Measurements from ENCODE around the gene CD83. TPM values are rescaled to one million over a fixed set of nuclear protein-coding genes. Genes with fewer than 3 reads are reported as not detected.
A peak's percentile ranks its signal among the peaks of the same experiment; 100 is the strongest.

Gene CD83
- polyA plus RNA-seq, 6 donors from 2014 or later, result 57.0 to 622 (median 209) TPM

GRCh38 chr6:14082771-14083170 lies 34.8 kb upstream of the CD83 start:
- H3K27me3 Mint-ChIP-seq, result no peaks in the 10 kb centered on the region
- no peak overlapping the region for H3K4me3 Mint-ChIP-seq
- DNase-seq (no peak), ATAC-seq (ENCODE audit: low read depth in 2 of 2) (no peak)
- H3K9me3 Mint-ChIP-seq, result no peaks in the 10 kb centered on the region
- H3K36me3 Mint-ChIP-seq, result no peaks in the 10 kb centered on the region
- peaks cover 32 to 77% (median 32%) of the 10 kb centered on the region in 3 donors for H3K4me1 Mint-ChIP-seq
- H3K27ac Mint-ChIP-seq, result peak overlapping the region in 1 of 6 donors; percentile 42

GRCh38 chr6:14083262-14083661 lies 34.3 kb upstream of the CD83 start:
- ATAC-seq (ENCODE audit: low read depth in 2 of 2) (no peak), DNase-seq (no peak)
- H3K27me3 Mint-ChIP-seq, result no peaks in the 10 kb centered on the region
- no peaks in the 10 kb centered on the region for H3K36me3 Mint-ChIP-seq
- no peak overlapping the region for H3K27ac Mint-ChIP-seq
- H3K4me3 Mint-ChIP-seq, result no peak overlapping the region
- H3K4me1 Mint-ChIP-seq, result peaks cover 27 to 75% (median 30%) of the 10 kb centered on the region in 3 donors
- H3K9me3 Mint-ChIP-seq, result no peaks in the 10 kb centered on the region

DNA sequence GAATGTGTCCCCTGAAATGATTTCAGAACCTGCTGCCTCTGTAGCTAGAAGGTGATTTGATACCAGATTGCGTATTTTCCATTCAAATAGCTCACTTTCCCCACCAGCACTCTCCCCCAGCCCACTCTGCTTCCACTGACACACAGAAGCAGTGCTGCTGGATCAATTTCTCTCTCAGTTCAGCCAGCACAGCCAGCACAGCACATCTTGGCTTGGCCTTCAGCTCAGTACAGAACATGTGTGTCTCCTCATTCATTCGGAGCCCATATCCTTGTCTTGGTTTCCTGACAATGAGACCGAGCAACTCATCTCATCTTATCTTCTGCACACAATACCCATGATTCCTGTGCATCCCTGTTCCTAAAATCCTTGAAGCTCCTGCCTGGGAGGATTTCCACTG lies 33.8 kb upstream of the CD83 start:
- Mint-ChIP-seq H3K9me3 (no peaks in the 10 kb centered on the region), H3K27me3 (no peaks in the 10 kb centered on the region), H3K4me1 (peaks cover 31 to 76% (median 33%) of the 10 kb centered on the region in 3 donors), H3K36me3 (no peaks in the 10 kb centered on the region), H3K4me3 (peak overlapping the region in 2 of 8 donors; percentile 26 to 61), H3K27ac (peak overlapping the region in 2 of 6 donors; percentile 32 to 51)
- no peak for ATAC-seq (ENCODE audit: low read depth in 2 of 2)
- DNase-seq, result no peak

DNA sequence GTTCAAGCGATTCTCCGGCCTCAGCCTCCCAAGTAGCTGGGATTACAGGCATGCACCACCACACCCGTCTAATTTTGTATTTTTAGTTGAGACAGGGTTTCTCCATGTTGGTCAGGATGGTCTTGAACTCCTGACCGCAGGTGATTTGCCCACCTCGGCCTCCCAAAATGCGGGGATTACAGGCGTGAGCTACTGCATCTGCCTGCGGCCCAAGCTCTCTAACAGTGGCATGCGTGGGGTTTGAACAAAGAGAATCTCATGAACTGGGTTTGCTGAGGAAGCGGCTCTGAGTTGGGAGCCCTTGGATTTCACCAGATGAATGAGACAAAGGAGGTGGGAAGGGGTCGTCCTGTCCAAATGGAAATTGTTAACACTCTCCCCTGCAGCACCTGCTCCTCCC lies 33.2 kb upstream of the CD83 start:
- Mint-ChIP-seq H3K27ac (no peak overlapping the region), H3K36me3 (no peaks in the 10 kb centered on the region), H3K4me1 (peaks cover 34 to 76% (median 36%) of the 10 kb centered on the region in 3 donors), H3K4me3 (peak overlapping the region in 2 of 8 donors; percentile 6 to 26), H3K27me3 (no peaks in the 10 kb centered on the region), H3K9me3 (no peaks in the 10 kb centered on the region)
- DNase-seq, result no peak
- ATAC-seq (ENCODE audit: low read depth in 2 of 2), result no peak

- peak; percentile 38 for DNase-seq
- Mint-ChIP-seq H3K36me3 (no peaks in the 10 kb centered on the region), H3K4me3 (peak overlapping the region in 3 of 8 donors; percentile 26 to 71 (median 49)), H3K27me3 (no peaks in the 10 kb centered on the region), H3K27ac (peak overlapping the region; percentile 30 to 94 (median 91)), H3K4me1 (peaks cover 41 to 76% (median 43%) of the 10 kb centered on the region in 3 donors), H3K9me3 (peaks cover 0 to 3% (median 0%) of the 10 kb centered on the region in 7 donors)
- peak; percentile 39 to 55 for ATAC-seq (ENCODE audit: low read depth in 2 of 2)
Observed at GRCh38 chr6:14085176-14085787, 32.3 kb upstream of the CD83 start.

- Mint-ChIP-seq H3K27me3 (no peaks in the 10 kb centered on the region), H3K4me3 (no peak overlapping the region), H3K36me3 (no peaks in the 10 kb centered on the region), H3K4me1 (peaks cover 53 to 82% (median 58%) of the 10 kb centered on the region in 3 donors), H3K27ac (peak overlapping the region in 2 of 6 donors; percentile 41 to 53), H3K9me3 (peaks cover 0 to 9% (median 0%) of the 10 kb centered on the region in 7 donors)
- ATAC-seq (ENCODE audit: low read depth in 2 of 2), result no peak
- DNase-seq, result no peak
Observed at GRCh38 chr6:14086701-14087100, 30.9 kb upstream of the CD83 start.

DNA sequence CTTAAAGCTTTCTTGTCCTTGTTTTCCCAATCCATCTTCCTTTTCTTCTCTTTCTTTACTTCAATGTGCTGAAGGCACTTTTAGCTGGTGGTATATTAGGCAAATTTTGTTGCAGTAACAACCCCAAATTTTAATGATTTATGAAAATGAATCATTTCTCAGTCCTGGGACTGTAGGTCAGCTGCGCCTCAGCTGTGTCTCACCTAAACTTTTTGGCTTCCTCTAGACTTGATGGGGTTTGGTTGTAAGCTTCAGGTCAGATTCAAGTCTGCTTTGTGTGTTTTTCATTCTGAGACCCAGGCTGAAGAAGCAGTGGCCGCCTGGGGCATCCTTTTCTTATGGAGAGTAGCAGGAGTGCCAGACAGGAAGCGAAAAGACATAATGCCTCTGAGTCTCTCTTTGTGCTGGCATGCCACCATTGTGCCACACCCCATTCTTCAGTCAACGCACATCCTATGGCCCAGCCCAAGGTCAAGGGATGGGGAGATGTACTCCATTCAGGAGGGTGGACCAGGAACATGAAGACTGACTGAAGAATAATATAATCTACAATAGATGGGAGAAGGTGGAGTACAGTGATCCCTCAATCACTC lies 28.9 kb upstream of the CD83 start:
- H3K9me3 Mint-ChIP-seq, result peaks cover 0 to 9% (median 0%) of the 10 kb centered on the region in 7 donors

DNA sequence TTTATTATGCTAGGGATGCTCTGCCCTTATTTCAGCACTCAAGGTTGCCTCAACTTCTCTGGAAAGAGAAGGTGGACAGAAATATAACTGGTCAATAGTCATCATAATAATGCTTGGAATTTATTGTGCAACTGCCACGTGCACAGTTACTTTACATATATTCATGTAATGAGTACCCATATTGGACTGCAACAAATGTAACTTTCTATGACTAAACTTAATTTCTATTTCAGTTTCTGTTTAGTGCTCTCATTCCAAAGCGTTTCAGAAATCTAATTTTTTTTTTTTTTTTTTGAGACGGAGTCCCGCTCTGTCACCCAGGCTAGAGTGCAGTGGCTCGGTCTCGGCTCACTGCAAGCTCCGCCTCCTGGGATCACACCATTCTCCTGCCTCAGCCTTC lies 28.3 kb upstream of the CD83 start:
- Mint-ChIP-seq H3K4me3 (peak overlapping the region in 3 of 8 donors; percentile 13 to 82 (median 42)), H3K36me3 (no peaks in the 10 kb centered on the region), H3K27me3 (no peaks in the 10 kb centered on the region), H3K4me1 (peaks cover 65 to 87% (median 68%) of the 10 kb centered on the region in 3 donors), H3K9me3 (peaks cover 0 to 9% (median 0%) of the 10 kb centered on the region in 7 donors), H3K27ac (peak overlapping the region in 3 of 6 donors; percentile 4 to 100 (median 90))
- DNase-seq (no peak), ATAC-seq (ENCODE audit: low read depth in 2 of 2) (peak in 1 of 2 donors; percentile 3)

More for the DNA sequence above, 28.9 kb upstream of the CD83 start:
- Mint-ChIP-seq H3K4me3 (peak overlapping the region in 3 of 8 donors; percentile 13 to 82 (median 69)), H3K4me1 (peaks cover 63 to 84% (median 66%) of the 10 kb centered on the region in 3 donors), H3K27me3 (no peaks in the 10 kb centered on the region), H3K27ac (peak overlapping the region in 4 of 6 donors; percentile 7 to 79 (median 50)), H3K36me3 (no peaks in the 10 kb centered on the region)
- ATAC-seq (ENCODE audit: low read depth in 2 of 2) (no peak), DNase-seq (no peak)

- H3K27ac Mint-ChIP-seq, result peak overlapping the region; percentile 21 to 100 (median 100)
- H3K9me3 Mint-ChIP-seq, result peaks cover 0 to 9% (median 0%) of the 10 kb centered on the region in 7 donors
- peaks cover 70 to 91% (median 73%) of the 10 kb centered on the region in 3 donors for H3K4me1 Mint-ChIP-seq
- H3K36me3 Mint-ChIP-seq, result no peaks in the 10 kb centered on the region
- ATAC-seq (ENCODE audit: low read depth in 2 of 2), result no peak
- peak; percentile 43 for DNase-seq
- peak overlapping the region; percentile 2 to 82 (median 54) for H3K4me3 Mint-ChIP-seq
- H3K27me3 Mint-ChIP-seq, result no peaks in the 10 kb centered on the region
Observed at GRCh38 chr6:14091339-14091978, 26.1 kb upstream of the CD83 start.

DNA sequence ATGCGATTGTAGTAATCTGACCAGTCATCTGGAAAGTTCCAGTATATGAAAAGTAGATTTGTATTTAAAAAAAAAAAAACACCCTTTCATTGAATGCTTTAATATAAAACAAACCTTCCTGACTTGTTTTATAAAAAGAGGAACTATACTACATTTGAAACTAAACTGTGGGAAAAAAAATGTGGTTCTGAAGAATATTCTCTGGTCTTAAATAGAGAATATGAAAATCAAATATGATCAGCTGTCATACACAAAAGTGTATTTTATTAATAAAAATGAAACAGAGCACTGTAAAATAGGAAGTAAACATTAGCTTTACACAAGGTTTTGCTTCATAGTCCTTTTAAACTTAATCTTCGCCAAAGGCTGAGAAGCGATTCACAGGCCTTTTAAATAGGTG lies 25.3 kb upstream of the CD83 start:
- peaks cover 0 to 9% (median 0%) of the 10 kb centered on the region in 7 donors for H3K9me3 Mint-ChIP-seq
- peak overlapping the region; percentile 30 to 88 (median 69) for H3K4me3 Mint-ChIP-seq
- no peaks in the 10 kb centered on the region for H3K27me3 Mint-ChIP-seq
- ATAC-seq (ENCODE audit: low read depth in 2 of 2) (peak; percentile 0 to 1), DNase-seq (peak; percentile 66)
- peak overlapping the region; percentile 100 for H3K27ac Mint-ChIP-seq
- H3K36me3 Mint-ChIP-seq, result no peaks in the 10 kb centered on the region
- peaks cover 79 to 93% (median 82%) of the 10 kb centered on the region in 3 donors for H3K4me1 Mint-ChIP-seq

DNA sequence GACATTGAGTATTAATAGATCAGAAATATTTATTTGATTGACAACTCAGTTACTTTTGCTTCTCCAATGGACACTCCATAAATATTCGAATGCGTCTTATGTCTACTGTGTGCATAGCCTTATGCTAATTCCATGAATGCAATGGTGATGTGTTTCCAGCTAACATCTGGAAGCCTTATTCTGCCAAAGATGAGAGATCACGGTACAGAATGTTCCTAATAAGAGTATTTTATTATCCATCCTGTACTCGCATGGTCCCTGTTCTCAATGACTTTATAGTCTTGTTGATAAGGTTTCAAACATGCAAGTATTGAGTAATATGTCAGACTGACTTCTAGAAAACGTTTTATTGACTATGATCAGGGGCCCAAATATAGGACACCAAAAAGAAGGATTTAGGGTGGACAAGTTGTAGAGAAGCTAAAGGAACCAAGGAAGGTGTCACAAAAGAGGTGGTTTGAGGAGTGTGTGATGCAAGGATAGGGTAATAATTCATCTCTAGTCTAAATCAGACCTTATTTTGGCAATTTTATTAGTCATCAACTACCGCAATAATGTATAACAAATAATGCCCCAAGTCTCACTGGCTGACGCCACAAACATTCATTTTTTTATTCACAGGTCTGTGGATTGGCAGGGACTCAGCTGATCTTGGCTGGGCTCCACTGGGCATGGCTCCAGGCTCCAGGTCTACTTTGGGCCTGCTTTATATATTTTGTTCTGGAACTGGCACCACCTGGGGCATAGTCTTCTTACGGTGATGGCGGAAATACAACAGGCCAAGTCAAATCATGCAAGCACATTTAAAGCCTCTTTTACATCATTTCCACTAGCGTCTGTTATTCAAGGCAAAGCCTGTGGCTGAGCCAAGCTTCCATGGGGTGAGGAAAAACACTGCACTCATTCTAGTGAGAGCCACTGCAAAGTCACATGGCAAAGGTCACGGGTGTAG lies 24.5 kb upstream of the CD83 start:
- Mint-ChIP-seq H3K27me3 (no peaks in the 10 kb centered on the region), H3K36me3 (no peaks in the 10 kb centered on the region), H3K9me3 (peaks cover 0 to 9% (median 0%) of the 10 kb centered on the region in 7 donors), H3K4me1 (peaks cover 86 to 98% (median 89%) of the 10 kb centered on the region in 3 donors), H3K4me3 (peak overlapping the region; percentile 12 to 90 (median 84)), H3K27ac (peak overlapping the region; percentile 100)
- DNase-seq, result no peak
- ATAC-seq (ENCODE audit: low read depth in 2 of 2), result no peak

DNA sequence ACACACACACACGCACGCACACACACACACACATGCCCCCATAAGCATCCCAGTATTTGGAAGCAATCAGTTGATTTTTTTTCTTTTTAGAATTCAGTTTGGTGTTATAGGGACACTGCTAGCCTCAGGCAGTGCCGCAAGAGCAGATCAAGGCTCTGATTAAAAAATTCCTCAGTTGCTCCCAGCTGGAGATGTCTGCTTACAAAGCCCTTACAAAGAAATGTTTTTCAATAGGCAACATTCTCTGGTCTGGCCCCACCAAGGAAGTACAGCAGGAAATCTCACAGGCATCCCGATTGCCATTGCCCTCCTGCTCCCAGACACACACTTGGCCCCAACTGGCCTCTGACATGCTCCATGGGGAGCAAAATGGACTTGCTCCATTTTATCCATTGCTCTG lies 22.9 kb upstream of the CD83 start:
- Mint-ChIP-seq H3K27me3 (no peaks in the 10 kb centered on the region), H3K27ac (peak overlapping the region; percentile 100), H3K4me3 (peak overlapping the region; percentile 61 to 90 (median 84)), H3K9me3 (peaks cover 0 to 9% (median 0%) of the 10 kb centered on the region in 7 donors), H3K4me1 (peaks cover 80 to 94% (median 85%) of the 10 kb centered on the region in 3 donors), H3K36me3 (no peaks in the 10 kb centered on the region)
- no peak for DNase-seq
- ATAC-seq (ENCODE audit: low read depth in 2 of 2), result no peak
